Mucosa of rectum (tissue), 2 donors: ENCODE measurements around the gene ADD2.

Experiments used
- H3K27ac ChIP-seq, 2 donors: one replicate each; pipeline ENCODE4 v1.7.0; 2013; ENCODE audit warnings: inconsistent platforms in 2 of 2, low read depth in 2 of 2, low read length in 2 of 2
- H3K27me3 ChIP-seq, 2 donors: one replicate each; pipeline ENCODE4 v1.7.0; 2013; ENCODE audit warnings: low read length in 2 of 2; ENCODE audit not compliant: control insufficient read depth in 2 of 2, insufficient read depth in 2 of 2
- H3K36me3 ChIP-seq, 2 donors: one replicate each; pipeline ENCODE4 v1.7.0; 2013; ENCODE audit warnings: low read length in 2 of 2; ENCODE audit not compliant: control insufficient read depth in 2 of 2, insufficient read depth in 2 of 2
- H3K4me1 ChIP-seq, 2 donors: one replicate each; pipeline ENCODE4 v1.7.0; 2013; ENCODE audit warnings: low read length in 2 of 2, mild to moderate bottlenecking in 1 of 2; ENCODE audit not compliant: control insufficient read depth in 2 of 2, insufficient read depth in 2 of 2
- H3K4me3 ChIP-seq, 2 donors: one replicate each; pipeline ENCODE4 v1.7.0; 2013; ENCODE audit warnings: low read length in 2 of 2
- H3K9ac ChIP-seq, 2 donors: one replicate each; pipeline ENCODE4 v1.7.0; 2013; ENCODE audit warnings: low read length in 2 of 2, low read depth in 1 of 2, mild to moderate bottlenecking in 1 of 2
- H3K9me3 ChIP-seq, 2 donors: one replicate each; pipeline ENCODE4 v1.7.0; 2013; ENCODE audit warnings: low read length in 2 of 2; ENCODE audit not compliant: control insufficient read depth in 2 of 2
- donor health status: healthy.
- donor health status: Normal muscosa, but diverticular disease.

Gene ADD2

GRCh38 chr2:70690846-70691245 is 77.2 kb downstream of the ADD2 start:
- Histone ChIP-seq H3K9ac (no peak overlapping the region), H3K9me3 (no peaks in the 10 kb centered on the region), H3K4me3 (no peak overlapping the region), H3K27me3 (no peaks in the 10 kb centered on the region), H3K27ac (no peak overlapping the region), H3K4me1 (no peaks in the 10 kb centered on the region), H3K36me3 (no peaks in the 10 kb centered on the region)

GRCh38 chr2:70688427-70688826 is 79.6 kb downstream of the ADD2 start:
- Histone ChIP-seq H3K27me3 (no peaks in the 10 kb centered on the region), H3K4me1 (no peaks in the 10 kb centered on the region), H3K9me3 (no peaks in the 10 kb centered on the region), H3K4me3 (no peak overlapping the region), H3K27ac (no peak overlapping the region), H3K36me3 (no peaks in the 10 kb centered on the region), H3K9ac (no peak overlapping the region)

- H3K9ac ChIP-seq = no peak overlapping the region
- no peak overlapping the region for H3K27ac ChIP-seq
- no peaks in the 10 kb centered on the region for H3K27me3 ChIP-seq
- no peaks in the 10 kb centered on the region for H3K4me1 ChIP-seq
- no peak overlapping the region for H3K4me3 ChIP-seq
- H3K9me3 ChIP-seq = no peaks in the 10 kb centered on the region
- no peaks in the 10 kb centered on the region for H3K36me3 ChIP-seq
Observed at GRCh38 chr2:70687461-70687795, 80.6 kb downstream of the ADD2 start.

GRCh38 chr2:70686577-70687460 is 81.2 kb downstream of the ADD2 start:
- Histone ChIP-seq H3K27me3 (no peaks in the 10 kb centered on the region), H3K4me1 (no peaks in the 10 kb centered on the region), H3K9me3 (no peaks in the 10 kb centered on the region), H3K9ac (no peak overlapping the region), H3K27ac (no peak overlapping the region), H3K4me3 (no peak overlapping the region), H3K36me3 (no peaks in the 10 kb centered on the region)

GRCh38 chr2:70685771-70686171 is 82.2 kb downstream of the ADD2 start:
- no peaks in the 10 kb centered on the region for H3K27me3 ChIP-seq
- H3K4me3 ChIP-seq = no peak overlapping the region
- H3K4me1 ChIP-seq = no peaks in the 10 kb centered on the region
- no peaks in the 10 kb centered on the region for H3K9me3 ChIP-seq
- H3K27ac ChIP-seq = no peak overlapping the region
- H3K36me3 ChIP-seq = no peaks in the 10 kb centered on the region
- no peak overlapping the region for H3K9ac ChIP-seq

- no peaks in the 10 kb centered on the region for H3K36me3 ChIP-seq
- no peak overlapping the region for H3K9ac ChIP-seq
- no peaks in the 10 kb centered on the region for H3K27me3 ChIP-seq
- no peak overlapping the region for H3K27ac ChIP-seq
- H3K9me3 ChIP-seq = no peaks in the 10 kb centered on the region
- no peaks in the 10 kb centered on the region for H3K4me1 ChIP-seq
- H3K4me3 ChIP-seq = no peak overlapping the region
Observed at GRCh38 chr2:70684846-70685622, 83.0 kb downstream of the ADD2 start.

GRCh38 chr2:70683455-70683854 is 84.5 kb downstream of the ADD2 start:
- H3K9ac ChIP-seq = no peak overlapping the region
- H3K27ac ChIP-seq = no peak overlapping the region
- no peaks in the 10 kb centered on the region for H3K27me3 ChIP-seq
- H3K4me3 ChIP-seq = no peak overlapping the region
- H3K4me1 ChIP-seq = no peaks in the 10 kb centered on the region
- H3K36me3 ChIP-seq = no peaks in the 10 kb centered on the region
- H3K9me3 ChIP-seq = no peaks in the 10 kb centered on the region

GRCh38 chr2:70680735-70681134 is 87.3 kb downstream of the ADD2 start:
- Histone ChIP-seq H3K27me3 (no peaks in the 10 kb centered on the region), H3K4me1 (no peaks in the 10 kb centered on the region), H3K4me3 (no peak overlapping the region), H3K27ac (no peak overlapping the region), H3K9ac (no peak overlapping the region), H3K9me3 (no peaks in the 10 kb centered on the region), H3K36me3 (no peaks in the 10 kb centered on the region)

GRCh38 chr2:70679259-70679658 is 88.7 kb downstream of the ADD2 start:
- Histone ChIP-seq H3K4me3 (no peak overlapping the region), H3K27me3 (no peaks in the 10 kb centered on the region), H3K36me3 (no peaks in the 10 kb centered on the region), H3K9me3 (no peaks in the 10 kb centered on the region), H3K9ac (no peak overlapping the region), H3K27ac (no peak overlapping the region), H3K4me1 (no peaks in the 10 kb centered on the region)

GRCh38 chr2:70678576-70679143 is 89.3 kb downstream of the ADD2 start:
- no peak overlapping the region for H3K9ac ChIP-seq
- H3K27me3 ChIP-seq = no peaks in the 10 kb centered on the region
- H3K4me1 ChIP-seq = no peaks in the 10 kb centered on the region
- H3K4me3 ChIP-seq = no peak overlapping the region
- no peak overlapping the region for H3K27ac ChIP-seq
- H3K9me3 ChIP-seq = no peaks in the 10 kb centered on the region
- H3K36me3 ChIP-seq = no peaks in the 10 kb centered on the region
